Fibroblast of villous mesenchyme (primary cell): ENCODE data around the gene MBNL2. TPM values are rescaled to one million over a fixed set of nuclear protein-coding genes. Genes with fewer than 3 reads are reported as not detected.

Experiments
- DNase-seq: peaks from one replicate; pipeline ENCODE4 v3.0.0-alpha.2; 2010; ENCODE audit warnings: low read depth
- H3K4me3 ChIP-seq: 2 replicates; pipeline ENCODE4 v1.5.1; 2011; ENCODE audit warnings: low read depth, mild to moderate bottlenecking, low read length
- CTCF ChIP-seq: IDR thresholded peaks from 2 replicates; pipeline ENCODE4 v1.5.1; 2012; ENCODE audit warnings: low read depth, mild to moderate bottlenecking, low read length; ENCODE audit not compliant: insufficient read depth
- total RNA-seq: library from RNA; depleted of rRNA; stranded (reverse); fragments of >200 nt; gene quantifications from 2 replicates; pipeline ENCODE4 v1.2.3, GENCODE V29; 2012

Gene MBNL2
- total RNA-seq, 1 donor, result 120 TPM

- H3K4me3 ChIP-seq, result no peak overlapping the region
- TF ChIP-seq CTCF, result no peak
- no peak for DNase-seq
Observed at GRCh38 chr13:97392020-97392419, 169.9 kb downstream of the MBNL2 start.

- TF ChIP-seq CTCF, result no peak
- no peak overlapping the region for H3K4me3 ChIP-seq
- DNase-seq, result no peak
Observed at GRCh38 chr13:97394542-97394941, 172.4 kb downstream of the MBNL2 start.

GRCh38 chr13:97395447-97396136, 173.5 kb downstream of the MBNL2 start:
- no peak for DNase-seq
- H3K4me3 ChIP-seq, result no peak overlapping the region
- TF ChIP-seq CTCF, result no peak

GRCh38 chr13:97397267-97397666, 175.1 kb downstream of the MBNL2 start:
- DNase-seq, result no peak
- no peak overlapping the region for H3K4me3 ChIP-seq
- no peak for TF ChIP-seq CTCF

- no peak for TF ChIP-seq CTCF
- no peak for DNase-seq
- no peak overlapping the region for H3K4me3 ChIP-seq
Observed at GRCh38 chr13:97401421-97401820, 179.3 kb downstream of the MBNL2 start.

GRCh38 chr13:97403893-97404750, 182.0 kb downstream of the MBNL2 start:
- peak; percentile 10 for DNase-seq
- no peak overlapping the region for H3K4me3 ChIP-seq
- no peak for TF ChIP-seq CTCF
